NCI-H510A treated with DMSO at 0.1 percent for 48 hours (cell line): ENCODE data around the gene AUTS2.

Experiments
- DNase-seq: peaks from one replicate; lab custom pipeline; 2025; lab: John Stamatoyannopoulos, UW

The AUTS2 gene

DNA sequence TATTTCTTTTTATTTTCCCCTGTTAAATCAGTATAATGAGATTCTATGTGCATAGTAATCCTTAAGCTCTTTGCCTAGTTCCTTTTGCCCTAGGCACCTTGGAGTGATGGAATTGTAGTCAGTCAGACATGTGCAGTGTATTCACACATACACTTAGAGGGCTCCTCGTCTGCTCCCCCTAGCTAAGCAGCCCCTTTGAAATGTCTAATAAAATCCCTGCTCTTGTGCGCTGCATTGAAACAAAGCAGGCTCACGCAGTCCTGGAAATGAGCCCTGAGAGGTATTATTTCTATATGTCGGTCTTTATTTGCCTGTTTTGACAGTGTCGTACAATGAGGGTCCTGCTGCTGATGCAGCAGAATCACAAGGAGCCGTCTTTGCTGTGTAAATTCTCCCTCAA, 258.7 kb downstream of the AUTS2 start:
- no peak for DNase-seq

DNA sequence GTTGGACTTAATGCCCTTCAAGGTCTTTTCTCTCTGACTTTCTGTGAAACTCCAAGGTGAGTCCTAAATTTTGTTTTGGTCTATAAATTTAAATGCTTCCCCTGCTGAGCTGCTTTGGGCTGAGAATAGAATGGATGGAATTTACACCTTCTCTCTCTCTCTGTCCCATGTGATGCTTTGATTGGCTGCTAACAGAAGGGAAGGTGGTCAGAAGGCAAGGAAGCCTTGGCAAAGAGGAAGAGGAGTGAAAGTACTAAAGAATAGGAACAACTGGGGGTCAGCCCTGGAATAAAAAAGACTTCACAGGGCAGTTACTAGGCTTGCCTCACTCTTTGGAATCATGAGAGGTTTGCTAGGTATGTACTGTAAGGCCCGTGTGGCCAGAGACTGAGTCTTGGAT, 260.2 kb downstream of the AUTS2 start:
- no peak for DNase-seq

DNA sequence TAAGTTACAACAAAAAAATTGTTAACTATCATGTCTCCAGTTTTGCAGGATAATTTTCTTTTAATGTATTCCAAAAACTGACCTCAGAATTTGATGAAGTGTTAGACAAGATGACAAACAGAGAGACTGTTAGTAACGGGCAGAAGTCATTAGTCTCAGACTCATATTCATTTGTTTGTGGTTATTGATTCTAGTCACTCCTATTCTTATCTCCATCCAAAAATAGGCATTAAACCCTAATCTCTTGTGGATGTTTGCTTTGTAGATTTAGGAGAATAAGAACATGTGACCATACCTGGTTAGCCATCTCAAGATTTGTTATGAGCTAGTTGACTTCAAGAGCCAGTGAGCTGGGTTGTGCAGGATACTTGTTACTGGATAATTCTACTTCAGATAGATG, 261.1 kb downstream of the AUTS2 start:
- no peak for DNase-seq

DNA sequence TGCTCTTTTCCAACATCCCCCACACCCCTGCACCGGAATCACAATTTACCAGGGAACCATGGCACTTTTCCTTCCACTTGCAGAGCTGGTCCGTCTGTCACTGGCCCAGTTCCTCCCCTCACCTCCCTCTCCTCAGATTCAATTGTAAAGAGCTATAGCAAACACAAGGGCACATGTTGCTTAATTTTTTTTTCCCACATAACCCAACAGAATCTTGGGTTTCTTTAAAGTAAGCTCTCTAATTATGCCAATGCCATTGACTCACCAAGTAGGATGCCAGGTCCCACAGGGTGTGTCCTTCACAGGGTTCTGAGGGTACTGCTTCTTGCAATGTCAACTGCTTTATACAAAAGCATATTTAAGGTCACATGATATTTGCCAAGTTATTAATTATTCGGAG, 262.2 kb downstream of the AUTS2 start:
- no peak for DNase-seq

DNA sequence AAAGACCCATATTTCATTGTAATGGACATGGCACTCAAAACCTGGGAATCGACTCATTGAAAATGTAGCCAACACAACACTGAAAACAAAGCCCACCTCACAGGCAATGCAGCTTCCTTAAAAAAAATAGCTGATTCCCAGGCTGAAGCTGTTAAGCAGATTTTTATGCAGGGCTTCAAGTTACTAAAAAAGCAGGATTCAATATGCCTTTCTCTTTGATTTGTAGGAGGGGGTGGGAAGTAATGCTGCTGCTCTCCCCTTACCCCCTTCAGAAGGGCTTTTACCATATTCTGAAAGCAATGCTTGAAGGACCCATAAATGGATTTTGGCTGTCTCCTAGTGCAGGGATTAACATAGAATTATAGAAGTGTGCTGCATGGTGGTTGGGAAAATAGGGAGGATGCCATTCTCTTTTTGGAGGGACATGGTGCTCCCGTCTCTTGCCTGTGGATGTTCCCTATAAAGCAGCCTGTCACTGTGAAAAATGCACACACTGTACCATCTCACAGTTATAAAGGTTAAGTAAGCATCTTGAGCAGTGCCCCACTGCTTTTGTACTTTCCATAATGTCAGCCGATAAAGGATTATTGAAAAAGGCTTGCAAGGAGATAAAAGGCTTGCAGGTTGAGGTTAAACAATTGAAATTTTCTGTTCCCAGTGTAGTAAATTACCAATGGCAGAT, 262.8 kb downstream of the AUTS2 start:
- no peak for DNase-seq

DNA sequence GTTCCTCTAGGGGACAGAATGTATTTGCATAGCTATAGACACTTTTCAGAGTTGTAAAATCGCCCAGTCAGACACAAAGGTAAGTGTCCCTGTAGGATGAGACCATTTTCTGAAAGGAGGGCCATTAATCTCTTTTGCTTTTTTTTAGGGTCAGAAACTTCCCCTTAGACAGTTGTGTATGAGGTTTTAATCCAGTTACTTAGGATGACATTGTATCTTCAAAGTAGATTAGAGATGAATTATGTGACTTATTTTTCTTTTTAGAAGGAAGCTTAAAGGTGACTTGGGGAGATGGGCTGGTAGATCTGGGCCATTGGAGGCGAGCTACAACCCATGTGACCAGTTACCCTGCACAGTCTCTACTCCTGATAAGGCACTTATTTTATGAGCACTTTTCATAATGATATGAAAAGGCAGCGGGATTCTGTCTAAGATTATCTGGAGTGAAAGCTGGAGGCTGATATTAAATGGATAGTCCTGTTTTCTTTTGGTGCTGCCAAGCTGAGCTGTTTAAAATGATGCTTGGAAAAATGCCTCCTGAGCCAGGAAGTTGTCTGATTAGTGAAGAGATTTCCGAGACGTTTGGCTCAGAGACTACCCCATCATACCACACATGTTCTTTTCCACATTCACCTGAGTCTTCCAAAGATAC, 264.3 kb downstream of the AUTS2 start:
- DNase-seq: no peak

DNA sequence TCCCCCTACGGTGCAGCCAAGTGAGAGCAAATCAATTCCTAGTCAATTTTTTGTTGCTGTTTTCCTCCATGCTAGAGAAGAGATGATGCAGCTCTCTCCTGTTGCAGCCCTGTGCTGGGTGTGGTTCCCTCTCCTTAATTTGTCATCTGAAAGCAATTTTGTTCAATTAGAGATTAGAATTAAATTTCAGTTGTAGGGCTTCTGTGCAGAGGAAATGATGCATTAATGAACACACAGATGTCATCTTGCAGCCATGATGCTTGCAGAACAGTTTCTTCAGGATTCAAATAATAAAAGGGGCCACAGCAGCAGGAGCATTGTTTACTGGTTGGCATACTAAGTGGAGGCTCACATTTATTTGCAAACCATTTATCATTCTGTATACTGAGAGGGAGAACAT, 266.0 kb downstream of the AUTS2 start:
- no peak for DNase-seq

DNA sequence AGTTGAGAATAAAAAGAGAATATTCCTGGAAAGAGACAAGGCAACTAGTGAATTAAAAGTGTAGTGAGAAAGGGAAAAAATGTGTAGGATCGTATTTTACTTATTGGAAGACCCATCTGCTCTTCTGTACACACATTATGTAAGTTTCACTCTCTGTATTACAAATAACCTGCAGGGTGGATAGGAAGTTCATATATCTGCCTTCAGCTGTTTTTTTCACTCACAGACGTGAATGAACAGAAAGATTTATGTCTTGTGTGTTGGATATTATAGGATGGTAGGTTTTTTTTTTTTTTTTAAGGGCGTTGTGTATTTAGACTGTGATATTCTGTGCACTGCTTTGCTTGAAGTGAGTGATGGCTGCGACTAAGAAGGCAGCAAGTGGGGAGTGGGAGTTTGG, 266.5 kb downstream of the AUTS2 start:
- no peak for DNase-seq

DNA sequence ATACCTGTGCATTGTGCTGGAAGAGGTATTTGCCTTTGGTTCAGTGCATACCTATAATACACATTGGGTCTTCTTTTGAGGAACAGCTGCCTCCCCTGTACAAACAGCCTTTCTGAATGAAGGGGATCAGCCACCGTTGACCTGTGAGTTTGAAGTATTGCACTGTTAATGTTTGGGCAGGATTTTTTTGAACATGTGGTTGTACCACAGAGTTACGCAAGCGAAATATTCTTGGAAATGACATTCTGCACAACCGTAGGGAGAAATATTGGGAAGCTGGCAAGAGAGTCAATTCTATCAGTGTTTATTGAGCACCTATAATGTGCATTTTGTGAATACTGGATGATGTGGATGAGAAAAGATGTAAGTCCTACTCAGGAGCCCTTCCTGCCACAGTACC, 270.6 kb downstream of the AUTS2 start:
- no peak for DNase-seq

DNA sequence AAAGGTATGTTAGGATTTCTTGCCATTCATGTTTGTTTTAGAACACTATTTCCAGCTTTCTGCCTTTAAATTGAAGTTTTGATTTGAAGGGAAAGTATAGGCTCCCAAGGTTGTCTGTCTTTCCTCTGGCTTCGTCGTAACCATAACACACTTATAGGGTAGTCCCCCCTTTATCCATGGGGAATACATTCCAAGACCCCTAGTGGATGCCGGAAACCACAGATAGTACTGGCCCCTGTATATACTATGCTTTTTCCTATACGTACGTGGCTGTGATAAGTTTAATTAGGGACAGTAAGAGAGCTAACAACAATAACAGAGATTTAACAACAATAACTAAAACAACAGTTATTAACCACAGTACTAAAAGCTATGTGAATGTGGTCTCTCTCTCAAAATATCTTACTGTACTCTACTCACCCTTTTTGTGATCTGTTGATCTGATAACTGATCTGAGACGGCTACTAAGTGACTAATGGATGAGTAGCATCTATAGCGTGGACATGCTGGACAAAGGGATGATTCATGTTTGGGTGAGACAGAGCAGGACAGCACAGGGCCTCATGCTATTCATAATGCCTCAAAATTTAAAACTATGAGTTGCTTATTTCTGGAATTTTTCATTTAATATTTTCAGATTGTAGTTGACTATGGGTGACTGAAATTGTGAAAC, 273.1 kb downstream of the AUTS2 start:
- no peak for DNase-seq

DNA sequence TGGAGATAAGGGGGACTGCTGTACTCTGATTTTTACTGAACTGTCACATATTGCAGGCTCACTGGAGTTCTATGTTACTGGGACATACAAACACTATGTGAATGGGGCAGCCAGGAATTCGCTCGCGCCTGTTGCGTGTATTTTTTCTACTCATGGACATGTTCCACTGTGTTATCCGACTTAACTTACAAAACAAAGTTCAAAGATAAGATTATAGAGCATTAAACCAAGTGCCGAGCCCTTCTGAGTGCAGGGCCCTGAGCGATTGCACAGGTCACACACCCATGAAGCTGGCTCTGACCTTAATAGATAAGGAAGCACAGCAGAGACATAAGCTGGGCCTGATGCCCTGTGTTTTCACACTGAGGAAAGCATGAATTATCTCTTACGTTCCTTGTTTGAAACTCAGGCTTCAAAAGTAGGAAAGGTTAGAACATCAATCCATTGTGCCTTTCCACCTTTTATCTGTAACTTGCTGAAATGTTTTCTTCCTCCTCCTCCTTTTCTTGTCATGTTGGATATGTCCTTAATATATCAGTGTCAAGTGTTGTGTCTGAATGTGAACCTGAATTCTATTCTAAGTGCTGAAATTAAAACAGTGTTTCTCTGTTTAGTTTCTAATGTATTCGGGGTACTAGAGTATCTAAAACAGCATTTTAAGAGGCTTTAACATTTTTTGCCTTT, 273.8 kb downstream of the AUTS2 start:
- no peak for DNase-seq

DNA sequence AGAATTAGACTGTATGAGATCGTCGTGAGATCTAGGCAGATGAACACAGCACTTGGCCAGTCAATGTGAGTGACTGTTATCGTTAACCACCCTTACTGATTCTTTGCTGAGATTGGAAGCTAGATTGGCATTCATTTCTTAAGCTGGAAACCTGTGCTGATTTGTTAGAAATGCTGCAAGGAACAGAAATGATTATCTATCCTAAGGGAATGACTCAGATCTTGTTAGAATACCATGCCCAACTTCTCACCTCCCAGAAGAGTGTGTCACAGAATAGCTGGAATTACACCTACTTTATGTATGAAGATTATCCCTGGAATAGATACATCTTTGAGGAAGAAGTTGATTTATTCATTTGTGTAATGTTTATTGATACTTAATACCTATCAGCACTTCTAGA, 275.2 kb downstream of the AUTS2 start:
- no peak for DNase-seq

DNA sequence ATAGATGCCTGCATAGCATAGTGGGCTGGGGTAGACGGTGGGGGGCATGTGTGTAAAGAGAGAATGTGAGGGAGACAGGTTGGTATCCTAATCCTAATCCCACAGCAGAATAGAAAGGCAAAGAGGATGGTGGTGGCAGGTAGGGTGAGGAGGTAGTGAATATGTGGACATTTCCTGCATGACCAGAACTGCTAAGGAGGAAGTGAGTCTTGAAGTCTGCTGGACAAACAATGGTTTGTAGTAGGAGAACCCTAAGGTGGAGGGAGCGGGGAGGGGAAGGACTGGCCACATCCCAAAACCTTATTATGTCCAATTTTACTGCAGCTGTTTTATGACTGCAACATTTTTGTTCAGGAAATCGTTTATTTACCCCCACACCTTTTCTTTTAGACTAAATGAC, 279.7 kb downstream of the AUTS2 start:
- no peak for DNase-seq

DNA sequence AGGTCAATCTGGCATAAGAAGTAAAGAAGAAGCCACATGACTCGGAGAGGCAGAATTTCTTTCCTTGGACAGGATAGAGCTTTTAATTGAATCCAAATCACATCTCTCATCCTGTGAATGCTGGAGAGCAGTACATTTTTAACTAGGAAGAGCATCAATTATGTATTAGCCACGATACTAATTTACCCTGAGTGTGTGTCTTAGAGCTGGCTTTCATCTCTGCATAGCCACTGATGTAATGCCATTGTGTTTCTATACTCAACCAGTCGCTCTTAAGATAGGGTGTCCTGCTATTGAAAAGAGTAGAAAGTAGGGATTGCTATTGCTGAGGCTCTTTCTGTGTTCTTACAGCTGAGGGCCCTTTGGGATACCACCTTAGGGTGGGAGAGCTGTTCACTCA, 280.3 kb downstream of the AUTS2 start:
- DNase-seq: no peak

DNA sequence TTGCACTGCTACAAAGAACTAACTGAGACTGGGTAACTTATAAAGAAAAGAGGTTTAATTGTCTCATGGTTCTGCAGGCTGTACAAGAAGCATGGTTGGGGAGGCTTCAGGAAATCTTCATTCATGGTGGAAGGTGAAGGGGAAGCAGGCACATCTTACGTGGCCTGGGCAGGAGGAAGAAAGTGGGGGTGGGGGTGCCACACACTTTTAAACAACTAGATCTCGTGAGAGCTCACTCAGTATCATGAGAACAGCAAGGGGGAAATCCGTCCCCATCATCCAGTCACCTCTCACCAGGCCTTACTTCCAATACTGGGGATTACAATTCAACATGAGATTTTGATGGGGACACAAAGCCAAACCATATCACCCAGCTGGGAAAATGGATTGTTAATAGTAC, 281.7 kb downstream of the AUTS2 start:
- DNase-seq: no peak

DNA sequence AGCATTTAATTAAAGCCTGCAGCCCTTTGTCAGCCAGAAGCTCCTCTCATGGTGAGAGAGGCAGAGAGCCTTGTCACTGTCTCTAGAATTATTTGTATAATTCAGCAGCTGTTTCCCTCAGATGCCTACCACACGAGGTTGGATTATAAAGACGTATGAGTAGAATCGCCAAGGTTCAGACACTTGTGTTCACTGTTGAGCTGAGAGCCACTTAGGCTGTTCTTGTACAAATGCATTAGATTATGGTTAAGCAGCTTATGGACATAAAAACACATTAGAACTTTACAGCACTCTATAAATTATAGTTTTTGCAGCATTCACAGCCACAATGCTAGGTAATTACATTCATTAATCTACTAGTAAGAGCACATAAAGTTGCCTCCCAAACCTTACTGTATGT, 282.6 kb downstream of the AUTS2 start:
- peak; percentile 63 for DNase-seq

DNA sequence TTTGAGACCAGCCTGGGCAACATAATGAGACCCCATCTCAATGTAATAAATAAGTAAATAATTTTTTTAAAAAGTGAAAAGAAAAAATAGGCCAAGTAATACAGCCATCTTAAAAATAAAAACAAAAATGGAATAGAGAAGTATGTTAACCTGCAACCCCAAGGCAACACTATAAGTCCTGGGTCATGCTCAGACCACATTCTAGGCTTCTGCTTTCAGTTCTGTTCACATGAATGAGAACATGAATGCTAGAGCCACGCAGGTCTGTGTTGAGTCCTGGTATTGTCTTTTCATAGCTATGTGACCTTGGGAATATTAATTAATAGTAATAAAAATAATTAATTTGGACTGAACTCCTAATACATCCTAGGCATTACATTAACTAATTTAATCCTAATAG, 284.0 kb downstream of the AUTS2 start:
- no peak for DNase-seq

DNA sequence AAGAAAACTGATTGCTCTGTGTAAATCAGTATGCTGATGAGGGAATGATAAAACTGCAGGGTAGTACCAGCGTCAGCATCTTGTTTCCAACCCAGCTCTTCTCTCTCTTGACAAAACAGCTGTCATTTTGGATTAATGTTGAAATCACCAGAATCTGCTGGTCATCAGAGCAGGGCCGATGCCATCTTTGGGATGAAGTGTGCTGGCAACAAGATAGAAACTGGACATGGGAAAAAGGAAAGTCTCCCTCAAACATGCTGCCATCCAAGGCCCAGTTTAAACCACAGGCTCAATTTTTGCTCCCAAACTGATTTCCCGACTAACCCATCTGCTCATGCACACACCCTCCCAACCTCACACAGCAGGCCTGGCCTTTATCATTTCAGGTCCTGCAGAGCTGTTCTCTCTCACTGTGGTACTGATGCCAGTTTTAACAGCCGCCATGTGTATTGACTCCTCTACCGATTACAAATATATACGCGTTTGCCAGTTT, 285.2 kb downstream of the AUTS2 start:
- DNase-seq: no peak

DNA sequence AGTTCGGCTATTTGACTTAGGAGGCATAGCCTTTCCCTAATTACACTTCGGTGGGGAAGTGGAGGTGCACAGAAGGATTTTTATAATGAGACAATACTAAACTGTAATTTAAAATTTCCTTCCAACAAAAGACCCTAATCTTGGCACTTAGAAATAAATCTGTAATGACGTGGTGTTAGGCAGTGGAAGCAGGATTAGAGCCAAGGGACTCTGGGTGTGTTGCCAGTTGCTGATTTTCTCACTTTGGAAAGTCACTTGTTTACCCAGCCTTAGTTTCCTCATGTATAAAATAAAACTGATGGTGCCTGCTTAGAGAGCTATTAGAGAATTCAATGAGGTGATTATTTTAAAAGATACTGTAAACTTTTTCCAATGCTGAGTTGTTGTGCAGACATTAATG, 287.2 kb downstream of the AUTS2 start:
- no peak for DNase-seq

DNA sequence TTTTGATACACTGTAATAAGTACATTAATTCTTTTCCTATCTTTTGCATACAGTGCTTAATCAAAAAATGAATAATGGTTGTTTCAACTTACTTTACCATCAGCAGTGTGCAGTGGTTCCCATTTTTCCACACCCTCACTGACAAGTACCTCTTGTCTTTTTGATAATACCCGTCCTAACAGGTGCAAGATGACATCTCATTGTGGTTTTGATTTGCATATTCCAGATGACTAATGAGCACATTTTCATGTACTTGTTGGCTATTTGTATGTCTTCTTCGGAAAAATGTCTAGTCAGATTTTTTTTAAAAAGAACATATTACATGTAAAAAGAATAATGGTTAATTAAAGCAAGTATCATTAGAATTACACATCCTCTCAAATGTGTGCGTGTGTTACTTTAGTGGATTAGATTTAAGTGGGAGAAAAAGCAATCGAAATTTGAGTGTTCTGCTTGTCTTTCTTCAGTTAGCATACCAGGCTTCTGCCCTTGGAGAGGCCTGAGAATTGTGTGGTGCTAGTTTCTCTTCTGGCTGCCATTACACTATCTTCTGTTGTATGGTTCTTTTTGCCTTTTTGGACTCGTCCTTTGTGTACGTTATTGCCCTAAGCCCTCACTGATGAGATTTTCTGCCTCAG, 291.2 kb downstream of the AUTS2 start:
- DNase-seq: no peak

DNA sequence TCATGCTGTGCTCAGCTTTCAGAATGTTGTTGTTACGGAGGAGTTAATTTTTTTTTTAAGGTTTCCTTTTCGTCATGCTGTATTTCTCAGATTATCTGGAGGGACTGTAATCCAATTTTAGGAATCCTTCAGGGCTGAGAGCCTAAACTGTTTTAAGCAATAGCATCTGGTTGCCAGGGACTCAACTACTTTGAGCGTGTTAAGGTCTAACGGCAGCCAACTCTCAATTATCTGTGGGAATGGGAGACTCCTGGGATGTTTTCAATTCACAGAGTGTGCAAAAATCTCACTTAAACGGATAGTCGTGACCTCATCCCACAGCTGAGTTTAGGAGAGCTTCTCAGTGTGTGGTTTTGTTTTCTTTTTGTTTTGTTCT, 291.7 kb downstream of the AUTS2 start:
- DNase-seq: no peak

DNA sequence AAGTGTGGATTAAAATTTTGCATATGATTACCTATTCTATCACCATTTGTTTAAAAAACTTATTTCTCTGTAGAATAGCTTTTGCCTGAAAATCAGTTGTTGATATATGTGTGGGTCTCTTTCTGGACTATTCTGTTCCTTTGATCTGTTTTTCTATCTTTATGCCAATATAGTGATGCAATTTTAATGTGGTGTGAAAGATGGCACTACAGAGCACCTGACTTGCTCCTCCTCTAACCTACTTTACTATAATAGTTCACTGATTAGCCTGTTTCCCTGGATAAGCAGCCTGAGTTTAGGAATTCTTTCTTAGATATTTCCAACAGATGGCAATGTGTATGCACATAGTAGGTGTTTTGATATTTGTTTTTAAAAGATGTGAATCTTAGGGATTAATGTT, 294.5 kb downstream of the AUTS2 start:
- DNase-seq: no peak
